ENCODE data around the gene PDE4D. TPM values are rescaled to one million over a fixed set of nuclear protein-coding genes. Genes with fewer than 3 reads are reported as not detected.

PDE4D gene
- total RNA-seq, 1 donor, result 19.9 TPM

DNA sequence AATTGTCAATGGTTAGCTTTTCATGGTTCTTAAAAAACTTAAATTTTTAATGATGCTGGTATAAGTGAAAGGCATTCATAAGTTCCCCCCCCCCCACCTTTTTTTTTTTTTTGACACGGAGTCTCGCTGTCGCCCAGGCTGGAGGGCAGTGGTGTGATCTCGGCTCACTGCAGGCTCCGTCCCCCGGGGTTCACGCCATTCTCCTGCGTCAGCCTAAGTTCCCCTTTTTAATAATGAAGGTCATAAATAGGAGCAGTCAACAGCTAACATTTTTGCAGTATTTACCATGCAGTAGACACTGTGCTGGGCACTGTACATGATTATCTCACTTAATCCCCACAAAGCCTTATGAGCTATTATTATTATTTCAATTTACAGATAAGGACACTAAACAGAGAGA is 556.3 kb downstream of the PDE4D start:
- no peak overlapping the region for H3K27ac ChIP-seq (ENCODE audit: low read depth, low read length)
- no peaks in the 10 kb centered on the region for H3K79me2 ChIP-seq (ENCODE audit: insufficient read depth, low read length)
- TF ChIP-seq, protein P1, sequence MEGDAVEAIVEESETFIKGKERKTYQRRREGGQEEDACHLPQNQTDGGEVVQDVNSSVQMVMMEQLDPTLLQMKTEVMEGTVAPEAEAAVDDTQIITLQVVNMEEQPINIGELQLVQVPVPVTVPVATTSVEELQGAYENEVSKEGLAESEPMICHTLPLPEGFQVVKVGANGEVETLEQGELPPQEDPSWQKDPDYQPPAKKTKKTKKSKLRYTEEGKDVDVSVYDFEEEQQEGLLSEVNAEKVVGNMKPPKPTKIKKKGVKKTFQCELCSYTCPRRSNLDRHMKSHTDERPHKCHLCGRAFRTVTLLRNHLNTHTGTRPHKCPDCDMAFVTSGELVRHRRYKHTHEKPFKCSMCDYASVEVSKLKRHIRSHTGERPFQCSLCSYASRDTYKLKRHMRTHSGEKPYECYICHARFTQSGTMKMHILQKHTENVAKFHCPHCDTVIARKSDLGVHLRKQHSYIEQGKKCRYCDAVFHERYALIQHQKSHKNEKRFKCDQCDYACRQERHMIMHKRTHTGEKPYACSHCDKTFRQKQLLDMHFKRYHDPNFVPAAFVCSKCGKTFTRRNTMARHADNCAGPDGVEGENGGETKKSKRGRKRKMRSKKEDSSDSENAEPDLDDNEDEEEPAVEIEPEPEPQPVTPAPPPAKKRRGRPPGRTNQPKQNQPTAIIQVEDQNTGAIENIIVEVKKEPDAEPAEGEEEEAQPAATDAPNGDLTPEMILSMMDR (IDR thresholded peaks at IDR 0.05; ENCODE audit: extremely low read depth, low read depth, low read length), result no peak
- H3K4me3 ChIP-seq (ENCODE audit: insufficient read depth, low read length), result no peak overlapping the region
- no peak overlapping the region for H2AFZ ChIP-seq (ENCODE audit: low read length)
- no peaks in the 10 kb centered on the region for H3K9me3 ChIP-seq (ENCODE audit: low read depth, low read length)
- DNase-seq (ENCODE audit: insufficient read length, low spot score, missing footprints), result no peak
- no peak overlapping the region for H3K4me2 ChIP-seq (ENCODE audit: insufficient read depth, low read length)
- no peaks in the 10 kb centered on the region for H4K20me1 ChIP-seq (ENCODE audit: insufficient read depth, low read length)
- H3K4me1 ChIP-seq (ENCODE audit: insufficient read depth, low read length), result no peaks in the 10 kb centered on the region
- H3K27me3 ChIP-seq (ENCODE audit: insufficient read depth, low read length), result peaks cover 3% of the 10 kb centered on the region
- H3K36me3 ChIP-seq (ENCODE audit: insufficient read depth, low read length), result no peaks in the 10 kb centered on the region

DNA sequence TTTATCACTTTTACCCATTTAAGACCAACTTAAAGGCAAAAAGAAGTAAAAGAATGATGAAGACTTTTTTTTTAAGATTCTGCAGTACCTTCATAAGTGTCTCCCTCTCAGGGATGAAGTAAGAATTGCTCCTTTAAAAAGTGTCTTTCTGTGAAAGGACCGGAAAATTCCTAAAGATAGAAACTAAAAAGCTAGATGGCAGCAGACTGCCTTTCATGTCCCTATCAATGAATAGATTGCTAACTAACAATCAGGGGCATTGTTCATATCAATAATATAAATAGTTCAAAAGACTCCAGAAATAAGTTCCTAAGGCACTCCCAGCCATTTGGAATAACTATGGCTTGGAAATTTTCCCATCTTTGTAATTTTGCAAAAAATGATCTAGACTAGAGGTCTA is 558.0 kb downstream of the PDE4D start:
- no peaks in the 10 kb centered on the region for H3K9me3 ChIP-seq (ENCODE audit: low read depth, low read length)
- no peaks in the 10 kb centered on the region for H3K36me3 ChIP-seq (ENCODE audit: insufficient read depth, low read length)
- H3K27ac ChIP-seq (ENCODE audit: low read depth, low read length), result no peak overlapping the region
- H3K79me2 ChIP-seq (ENCODE audit: insufficient read depth, low read length), result no peaks in the 10 kb centered on the region
- H3K4me2 ChIP-seq (ENCODE audit: insufficient read depth, low read length), result no peak overlapping the region
- no peaks in the 10 kb centered on the region for H4K20me1 ChIP-seq (ENCODE audit: insufficient read depth, low read length)
- H3K4me1 ChIP-seq (ENCODE audit: insufficient read depth, low read length), result no peaks in the 10 kb centered on the region
- DNase-seq (ENCODE audit: insufficient read length, low spot score, missing footprints), result peak; percentile 13
- TF ChIP-seq, protein P1 (IDR thresholded peaks at IDR 0.05; ENCODE audit: extremely low read depth, low read depth, low read length), result no peak
- H3K4me3 ChIP-seq (ENCODE audit: insufficient read depth, low read length), result no peak overlapping the region
- no peak overlapping the region for H2AFZ ChIP-seq (ENCODE audit: low read length)
- H3K27me3 ChIP-seq (ENCODE audit: insufficient read depth, low read length), result peaks cover 3% of the 10 kb centered on the region

DNA sequence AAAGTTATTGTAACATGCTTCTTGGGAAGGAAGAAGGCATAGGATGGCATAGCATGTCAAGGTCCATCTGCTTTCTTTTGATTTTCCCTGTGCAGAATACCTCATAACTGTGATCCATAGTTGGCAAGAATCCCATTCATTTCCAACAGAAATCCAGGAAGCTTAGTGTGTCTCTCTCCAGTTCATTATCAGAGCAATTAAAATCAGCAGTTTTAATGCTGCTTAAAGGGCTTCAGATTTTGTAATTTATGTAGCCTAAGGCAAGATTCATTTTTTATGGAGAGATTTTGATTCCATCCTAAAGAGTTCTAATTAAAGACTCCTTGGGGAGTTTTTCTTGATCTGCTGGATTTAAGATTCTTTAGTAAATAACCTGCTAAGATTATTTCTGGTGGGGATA is 560.1 kb downstream of the PDE4D start:
- no peak for DNase-seq (ENCODE audit: insufficient read length, low spot score, missing footprints)
- Histone ChIP-seq H3K9me3 (ENCODE audit: low read depth, low read length) (no peaks in the 10 kb centered on the region), H2AFZ (ENCODE audit: low read length) (no peak overlapping the region), H3K4me3 (ENCODE audit: insufficient read depth, low read length) (no peak overlapping the region), H3K27me3 (ENCODE audit: insufficient read depth, low read length) (peaks cover 2% of the 10 kb centered on the region), H3K36me3 (ENCODE audit: insufficient read depth, low read length) (no peaks in the 10 kb centered on the region), H3K4me1 (ENCODE audit: insufficient read depth, low read length) (no peaks in the 10 kb centered on the region), H4K20me1 (ENCODE audit: insufficient read depth, low read length) (no peaks in the 10 kb centered on the region), H3K27ac (ENCODE audit: low read depth, low read length) (no peak overlapping the region), H3K4me2 (ENCODE audit: insufficient read depth, low read length) (no peak overlapping the region), H3K79me2 (ENCODE audit: insufficient read depth, low read length) (no peaks in the 10 kb centered on the region)
- TF ChIP-seq, protein P1 (IDR thresholded peaks at IDR 0.05; ENCODE audit: extremely low read depth, low read depth, low read length), result no peak

DNA sequence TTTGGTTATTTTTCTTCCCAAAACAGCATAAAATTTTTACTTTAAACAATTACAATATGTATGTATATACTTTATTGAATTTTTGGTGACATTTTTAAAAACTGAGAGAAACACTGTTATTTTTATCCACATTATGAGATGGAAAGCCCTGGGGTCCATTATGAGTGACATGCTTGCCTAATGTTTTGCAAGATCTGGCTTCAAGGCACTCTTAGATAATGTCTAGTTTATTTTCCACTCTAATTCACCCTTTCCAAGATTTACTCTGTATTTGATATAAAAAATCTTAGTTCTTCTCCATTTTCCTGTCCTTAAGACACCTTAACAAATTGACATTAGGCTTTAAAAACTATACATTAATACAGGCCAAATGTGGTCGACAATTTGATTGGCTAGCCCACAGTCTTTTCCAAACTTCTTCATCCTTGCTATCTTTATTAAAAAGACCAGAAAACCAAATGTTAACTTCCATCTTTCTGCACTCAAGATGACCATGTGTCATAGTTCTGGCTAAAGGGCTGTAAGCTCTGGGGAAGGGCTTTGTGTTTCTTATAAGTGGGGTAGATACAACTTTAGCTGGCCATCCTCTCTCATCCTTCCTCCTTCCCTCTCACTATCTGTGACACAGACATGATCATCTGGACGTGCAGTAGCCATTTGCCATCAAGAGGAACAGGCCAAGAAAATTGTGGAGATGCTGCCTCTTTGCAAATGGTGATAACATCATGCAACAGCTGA is 561.1 kb downstream of the PDE4D start:
- no peak overlapping the region for H3K27ac ChIP-seq (ENCODE audit: low read depth, low read length)
- H3K4me3 ChIP-seq (ENCODE audit: insufficient read depth, low read length), result no peak overlapping the region
- TF ChIP-seq, protein P1 (IDR thresholded peaks at IDR 0.05; ENCODE audit: extremely low read depth, low read depth, low read length), result no peak
- H3K4me1 ChIP-seq (ENCODE audit: insufficient read depth, low read length), result no peaks in the 10 kb centered on the region
- H3K79me2 ChIP-seq (ENCODE audit: insufficient read depth, low read length), result no peaks in the 10 kb centered on the region
- H3K4me2 ChIP-seq (ENCODE audit: insufficient read depth, low read length), result no peak overlapping the region
- no peaks in the 10 kb centered on the region for H3K36me3 ChIP-seq (ENCODE audit: insufficient read depth, low read length)
- H3K9me3 ChIP-seq (ENCODE audit: low read depth, low read length), result no peaks in the 10 kb centered on the region
- no peaks in the 10 kb centered on the region for H4K20me1 ChIP-seq (ENCODE audit: insufficient read depth, low read length)
- H3K27me3 ChIP-seq (ENCODE audit: insufficient read depth, low read length), result no peaks in the 10 kb centered on the region
- H2AFZ ChIP-seq (ENCODE audit: low read length), result no peak overlapping the region
- DNase-seq (ENCODE audit: insufficient read length, low spot score, missing footprints), result no peak

Data from osteoblast (primary cell).